Endothelial cell of umbilical vein (primary cell): Measurements from ENCODE around the gene LDLRAD4. TPM values are rescaled to one million over a fixed set of nuclear protein-coding genes. Genes with fewer than 3 reads are reported as not detected.

Experiments used
- BruUV-seq: library from RNA; stranded (reverse); fragments of 400-500 nt; replicated peaks from 2 replicates; lab custom pipeline; 2021; lab: Mats Ljungman, UMichigan
- CTCF ChIA-PET: fragments of 300-600, 350-600 bp; sonication (Branson Sonifier 250); formaldehyde crosslinking; loops from one replicate; lab custom pipeline; 2021; ENCODE audit warnings: antibody characterized with exemption, inconsistent platforms; lab: Charles Lee
- POLR2A ChIA-PET: fragments of 300-600, 350-600 bp; sonication (Branson Sonifier 250); formaldehyde crosslinking; loops from one replicate; lab custom pipeline; 2021; ENCODE audit warnings: antibody characterized with exemption, inconsistent platforms; lab: Charles Lee
- DNase-seq: peaks from one replicate; pipeline ENCODE4 v3.0.0-alpha.2; 2011; ENCODE audit warnings: low read depth, low spot score
- FAIRE-seq: peaks from 2 replicates; lab custom pipeline; 2011; peaks lifted over from hg19 to GRCh38; lab: Jason Lieb, UNC
- H2AFZ ChIP-seq: 2 replicates; pipeline ENCODE4 v1.6.0; 2012; ENCODE audit warnings: low read depth, low read length, control low read depth, inconsistent platforms
- H3K27ac ChIP-seq: 2 replicates; pipeline ENCODE4 v1.5.1; 2011; ENCODE audit warnings: low read depth, mild to moderate bottlenecking, control low read depth, low read length, moderate library complexity; ENCODE audit not compliant: insufficient read depth
- H3K27me3 ChIP-seq, 2 experiments: 2 replicates each; pipeline versions ENCODE4 v1.6.0 to v1.6.1; 2011; ENCODE audit warnings: low read length in 2 of 2, mixed read lengths in 1 of 2; ENCODE audit not compliant: control insufficient read depth in 2 of 2, insufficient read depth in 2 of 2
- H3K36me3 ChIP-seq, 2 experiments: 2 replicates in 1 of 2; 3 replicates in 1 of 2; pipeline ENCODE4 v1.5.1; 2011; ENCODE audit warnings: low read length in 2 of 2, mild to moderate bottlenecking in 1 of 2, moderate library complexity in 1 of 2; ENCODE audit not compliant: control insufficient read depth in 2 of 2, insufficient read depth in 2 of 2; ENCODE audit errors: extremely low read depth in 1 of 2
- H3K4me1 ChIP-seq: 3 replicates; pipeline ENCODE4 v1.5.1; 2011; ENCODE audit warnings: mild to moderate bottlenecking, low read length; ENCODE audit not compliant: control insufficient read depth, insufficient read depth; ENCODE audit errors: extremely low read depth
- H3K4me2 ChIP-seq: 2 replicates; pipeline ENCODE4 v1.6.1; 2011; ENCODE audit warnings: low read length, control low read depth, mixed read lengths; ENCODE audit not compliant: insufficient read depth
- H3K4me3 ChIP-seq, 3 experiments: fragments of 200-600 bp in 1 of 3; sonication (generic), shearing (Covaris generic) in 1 of 3; replicated peaks in 1 of 3; 2 replicates each; pipeline ENCODE4 v1.5.1; 2011 to 2016; ENCODE audit warnings: control low read depth in 3 of 3, low read length in 3 of 3, mild to moderate bottlenecking in 2 of 3, inconsistent platforms in 1 of 3, low read depth in 1 of 3, moderate library complexity in 1 of 3; ENCODE audit not compliant: insufficient read depth in 1 of 3
- H3K79me2 ChIP-seq: 2 replicates; pipeline ENCODE4 v1.6.0; 2012; ENCODE audit warnings: low read length, inconsistent platforms; ENCODE audit not compliant: control insufficient read depth, insufficient read depth
- H3K9ac ChIP-seq: replicated peaks from 2 replicates; pipeline ENCODE3; 2011; ENCODE audit warnings: low read length, control low read depth; ENCODE audit not compliant: insufficient read depth; ENCODE audit errors: extremely low read depth
- H3K9me1 ChIP-seq: replicated peaks from 3 replicates; pipeline ENCODE4 v1.6.0; 2011; ENCODE audit warnings: mild to moderate bottlenecking, low read length; ENCODE audit not compliant: control insufficient read depth, insufficient read depth; ENCODE audit errors: extremely low read depth
- H3K9me3 ChIP-seq: replicated peaks from 2 replicates; pipeline ENCODE4 v1.5.1; 2012; ENCODE audit warnings: low read length, inconsistent platforms; ENCODE audit not compliant: control insufficient read depth, insufficient read depth
- H4K20me1 ChIP-seq: replicated peaks from 2 replicates; pipeline ENCODE3; 2011; ENCODE audit warnings: mild to moderate bottlenecking, low read length; ENCODE audit not compliant: control insufficient read depth, insufficient read depth; ENCODE audit errors: extremely low read depth
- CTCF ChIP-seq, 2 donors: IDR thresholded peaks; 1 replicate in 1 of 2; 2 replicates in 1 of 2; pipeline ENCODE4 v1.5.1; 2011; ENCODE audit warnings: low read length in 2 of 2, mild to moderate bottlenecking in 2 of 2, moderate library complexity in 2 of 2, control low read depth in 1 of 2, inconsistent platforms in 1 of 2, low read depth in 1 of 2; ENCODE audit not compliant: insufficient read depth in 1 of 2; ENCODE audit errors: extremely low read depth in 1 of 2
- EZH2 ChIP-seq: IDR thresholded peaks from 2 replicates; pipeline ENCODE4 v1.6.1; 2012; ENCODE audit warnings: borderline replicate concordance, low read depth, mild to moderate bottlenecking, moderate library complexity, low read length, inconsistent platforms; ENCODE audit not compliant: severe bottlenecking
- FOS ChIP-seq: IDR thresholded peaks from 2 replicates; pipeline ENCODE4 v1.6.1; 2011; ENCODE audit warnings: mild to moderate bottlenecking, low read length, moderate library complexity, borderline replicate concordance; ENCODE audit not compliant: insufficient read depth
- GATA2 ChIP-seq: IDR thresholded peaks from 2 replicates; pipeline ENCODE4 v1.7.0; 2011; ENCODE audit warnings: low read depth, mild to moderate bottlenecking, moderate library complexity, mixed read lengths, low read length; ENCODE audit not compliant: insufficient read length, insufficient read depth
- JUN ChIP-seq: IDR thresholded peaks from 2 replicates; pipeline ENCODE4 v1.6.1; 2011; ENCODE audit warnings: borderline replicate concordance, low read depth; ENCODE audit not compliant: insufficient read length, insufficient read depth
- MYC ChIP-seq: IDR thresholded peaks from one replicate; pipeline ENCODE4 v1.6.1; 2011; ENCODE audit warnings: mild to moderate bottlenecking, low read depth, low read length
- POLR2AphosphoS5 ChIP-seq: IDR thresholded peaks from 2 replicates; pipeline ENCODE4 v1.6.1; 2012; ENCODE audit warnings: low read depth, mild to moderate bottlenecking, control low read depth, low read length, moderate library complexity; ENCODE audit not compliant: insufficient read depth
- dilution Hi-C: fragments of 300-500 bp; cut with MboI; formaldehyde crosslinking; loops from one replicate; pipeline ENCODE4 v1.15.0; 2019; ENCODE audit warnings: low sequenced_read_pairs; ENCODE audit not compliant: extremely low pct_ligation_motif_present
- intact Hi-C: fragments of 100-400 bp; cut with micrococcal nuclease; formaldehyde crosslinking; loops from one replicate; pipeline ENCODE4 v1.10.0; 2022
- polyA plus RNA-seq, 4 experiments: library from polyadenylated mRNA; depleted of rRNA in 3 of 4; stranded (reverse) in 3 of 4; unstranded in 1 of 4; fragments of >200 nt; gene quantifications; 2 replicates each; pipeline versions ENCODE4 v1.2.1 to v1.2.3, GENCODE V29; 2011 to 2012; ENCODE audit warnings: missing spikeins in 1 of 4
- total RNA-seq: library from RNA; stranded (reverse); gene quantifications from 2 replicates; pipeline ENCODE4 v1.2.3, GENCODE V29; 2021
- TF ChIP-seq, protein P1 (sequence below): IDR thresholded peaks from 2 replicates; pipeline ENCODE4 v1.6.1; 2011; ENCODE audit not compliant: insufficient read depth, insufficient read length

The LDLRAD4 gene
- total and polyA plus RNA-seq, 2 donors (not counting 3 experiments of a cell fraction or from before 2014, with no cell fraction given), result 5.2 to 6.5 TPM

- H3K9ac ChIP-seq, result no peak overlapping the region
- POLR2A ChIA-PET, result no interaction called here
- TF ChIP-seq GATA2, result no peak
- no peak for TF ChIP-seq MYC
- no peak for TF ChIP-seq EZH2
Observed at GRCh38 chr18:13284330-13285027, 65.9 kb downstream of the LDLRAD4 start.

DNA sequence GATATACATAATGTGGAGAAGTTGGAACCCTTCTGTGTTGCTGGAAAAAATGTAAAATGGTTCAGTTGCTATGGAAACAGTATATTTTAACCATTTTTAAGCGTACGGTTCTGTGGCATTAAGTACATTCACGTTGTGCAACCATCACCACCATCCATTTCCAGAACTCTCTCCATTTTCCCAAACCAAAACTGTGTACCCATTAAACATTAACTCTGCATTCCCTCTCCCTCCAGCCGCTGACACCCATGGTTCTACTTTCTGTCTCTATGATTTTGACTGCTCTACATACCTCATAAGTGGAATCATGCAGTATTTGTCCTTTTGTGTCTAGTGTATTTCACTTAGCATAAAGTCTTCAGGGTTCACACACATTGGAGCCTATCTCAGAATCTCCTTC, 67.3 kb downstream of the LDLRAD4 start:
- H3K36me3 ChIP-seq, result no peaks in the 10 kb centered on the region
- H3K4me1 ChIP-seq, result no peaks in the 10 kb centered on the region
- H2AFZ ChIP-seq, result no peak overlapping the region
- no peaks in the 10 kb centered on the region for H3K9me3 ChIP-seq
- no peak overlapping the region for H3K4me3 ChIP-seq
- H3K9ac ChIP-seq, result no peak overlapping the region
- peak; percentile 28 for DNase-seq
- TF ChIP-seq MYC (no peak), JUN (no peak), GATA2 (no peak), EZH2 (no peak), CTCF (IDR thresholded peaks at IDR 0.05; ENCODE audit: extremely low read depth in 1 of 2, insufficient read depth in 1 of 2, low read depth in 1 of 2, low read length in 2 of 2) (no peak), POLR2AphosphoS5 (no peak), FOS (no peak)
- TF ChIP-seq, protein P1, sequence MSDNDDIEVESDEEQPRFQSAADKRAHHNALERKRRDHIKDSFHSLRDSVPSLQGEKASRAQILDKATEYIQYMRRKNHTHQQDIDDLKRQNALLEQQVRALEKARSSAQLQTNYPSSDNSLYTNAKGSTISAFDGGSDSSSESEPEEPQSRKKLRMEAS, result no peak
- no peak for FAIRE-seq
- H4K20me1 ChIP-seq, result no peaks in the 10 kb centered on the region
- H3K27ac ChIP-seq, result no peak overlapping the region
- no peak overlapping the region for H3K4me2 ChIP-seq
- H3K79me2 ChIP-seq, result no peaks in the 10 kb centered on the region
- peaks cover 7 to 15% of the 10 kb centered on the region in 2 experiments for H3K27me3 ChIP-seq
- no peaks in the 10 kb centered on the region for H3K9me1 ChIP-seq
- BruUV-seq, result no TSS peak
- dilution Hi-C loops, result no loop called here
- intact Hi-C loops, result no loop called here
- ChIA-PET POLR2A (no interaction called here), CTCF (interaction anchor here (1.1 kb wide), 1 partner anchor 9 kb away, joined by 5 read pairs; no protein-coding TSS in a partner anchor)

More at GRCh38 chr18:13284330-13285027, 65.9 kb downstream of the LDLRAD4 start:
- Histone ChIP-seq H3K4me2 (no peak overlapping the region), H4K20me1 (no peaks in the 10 kb centered on the region), H2AFZ (no peak overlapping the region), H3K79me2 (no peaks in the 10 kb centered on the region), H3K9me1 (no peaks in the 10 kb centered on the region), H3K4me3 (no peak overlapping the region), H3K4me1 (no peaks in the 10 kb centered on the region), H3K9me3 (no peaks in the 10 kb centered on the region), H3K36me3 (no peaks in the 10 kb centered on the region), H3K27ac (no peak overlapping the region), H3K27me3 (peaks cover 7 to 13% of the 10 kb centered on the region in 2 experiments)
- no peak for FAIRE-seq
- dilution Hi-C loops (no loop called here), intact Hi-C loops (loop anchor here (5.0 kb wide), 1 partner anchor 48 kb away; no protein-coding TSS in a partner anchor)
- no peak for DNase-seq
- no TSS peak for BruUV-seq
- CTCF ChIA-PET, result no interaction called here
